GM19043 (cell line): ENCODE measurements around the gene ACTL10.
"Not testable (repeated sequence)": the region's sequence is repeated elsewhere in the genome, so short reads cannot be mapped to it uniquely, and the experiment has no call there.

Experiments used
- ATAC-seq: cut with Tn5 transposase; IDR thresholded peaks from one replicate; pipeline ENCODE4 v1.9.1; 2021; ENCODE audit warnings: low read depth; ENCODE audit not compliant: unreplicated experiment

Gene ACTL10

GRCh38 chr20:33666293-33667244, at the start of gene ACTL10:
TSS of gene ACTL10 (plus strand) at chr20:33666943. CDS start at chr20:33667498, 555 bp downstream.
- ATAC-seq: no peak

GRCh38 chr20:33621717-33622400, 44.9 kb upstream of the ACTL10 start:
- ATAC-seq: no peak

GRCh38 chr20:33622705-33623365, 43.9 kb upstream of the ACTL10 start:
- ATAC-seq: no peak

- ATAC-seq: no peak
Observed at GRCh38 chr20:33624399-33624798, 42.3 kb upstream of the ACTL10 start.

GRCh38 chr20:33626190-33626589, 40.6 kb upstream of the ACTL10 start:
- no peak for ATAC-seq

GRCh38 chr20:33627577-33628216, 39.0 kb upstream of the ACTL10 start:
- ATAC-seq: no peak

- ATAC-seq: no peak
Observed at GRCh38 chr20:33629533-33629932, 37.2 kb upstream of the ACTL10 start.

- no peak for ATAC-seq
Observed at GRCh38 chr20:33629979-33630378, 36.8 kb upstream of the ACTL10 start.

GRCh38 chr20:33630507-33630906, 36.2 kb upstream of the ACTL10 start:
- no peak for ATAC-seq

GRCh38 chr20:33631910-33632309, 34.8 kb upstream of the ACTL10 start:
- ATAC-seq: not testable (repeated sequence)

GRCh38 chr20:33635341-33635740, 31.4 kb upstream of the ACTL10 start:
- ATAC-seq: no peak

- no peak for ATAC-seq
Observed at GRCh38 chr20:33636776-33637175, 30.0 kb upstream of the ACTL10 start.

- no peak for ATAC-seq
Observed at GRCh38 chr20:33640287-33640686, 26.5 kb upstream of the ACTL10 start.

- no peak for ATAC-seq
Observed at GRCh38 chr20:33644313-33645071, 22.3 kb upstream of the ACTL10 start.

- ATAC-seq: no peak
Observed at GRCh38 chr20:33645072-33645358, 21.7 kb upstream of the ACTL10 start.

GRCh38 chr20:33645396-33645795, 21.3 kb upstream of the ACTL10 start:
- no peak for ATAC-seq

- no peak for ATAC-seq
Observed at GRCh38 chr20:33646191-33646590, 20.6 kb upstream of the ACTL10 start.

- not testable (repeated sequence) for ATAC-seq
Observed at GRCh38 chr20:33646959-33647602, 19.7 kb upstream of the ACTL10 start.

- ATAC-seq: no peak
Observed at GRCh38 chr20:33647603-33648395, 18.9 kb upstream of the ACTL10 start.
